HepG2 (cell line): ENCODE data around the gene ZNF747. TPM values are rescaled to one million over a fixed set of nuclear protein-coding genes. Genes with fewer than 3 reads are reported as not detected.

ENCODE experiments used
- ARNT ChIP-seq: fragments of 450-650 bp; IDR thresholded peaks from 2 replicates; pipeline ENCODE4 v1.6.1; 2017
- CENPT ChIP-seq: sonication (generic); formaldehyde crosslinking; IDR thresholded peaks from 2 replicates; pipeline ENCODE4 v1.8.0; 2022; ENCODE audit warnings: low read depth, mild to moderate bottlenecking, moderate library complexity, missing genetic modification reagents
- CERS6 ChIP-seq: sonication (generic); formaldehyde crosslinking; IDR thresholded peaks from 2 replicates; pipeline ENCODE4 v1.5.0; 2020; ENCODE audit warnings: missing genetic modification reagents
- HNRNPH1 ChIP-seq: fragments of 200-400 bp; formaldehyde crosslinking; optimal IDR thresholded peaks from 2 replicates; pipeline ENCODE3; 2017; ENCODE audit warnings: mild to moderate bottlenecking, low read depth, low read length
- KDM4B ChIP-seq: sonication (generic); formaldehyde crosslinking; IDR thresholded peaks from 2 replicates; pipeline ENCODE4 v1.4.0; 2020; ENCODE audit warnings: missing genetic modification reagents
- MNT ChIP-seq: fragments of 450-650 bp; IDR thresholded peaks from 2 replicates; pipeline ENCODE4 v1.6.1; 2016
- PHF5A ChIP-seq: IDR thresholded peaks from one replicate; pipeline ENCODE4 v1.6.1; 2018; ENCODE audit warnings: low read depth, missing genetic modification reagents; ENCODE audit not compliant: unreplicated experiment
- PRDM4 ChIP-seq: sonication (generic); formaldehyde crosslinking; IDR thresholded peaks from 2 replicates; pipeline ENCODE4 v1.9.0; 2021; ENCODE audit warnings: missing genetic modification reagents, borderline replicate concordance
- ZBTB14 ChIP-seq: sonication (generic); formaldehyde crosslinking; IDR thresholded peaks from 2 replicates; pipeline ENCODE4 v1.4.0; 2020; ENCODE audit warnings: missing genetic modification reagents
- ZBTB38 ChIP-seq: sonication (generic); formaldehyde crosslinking; IDR thresholded peaks from 2 replicates; pipeline ENCODE4 v1.5.1; 2020; ENCODE audit warnings: mild to moderate bottlenecking, missing genetic modification reagents
- ZKSCAN1 ChIP-seq: fragments of 150-350 bp; IDR thresholded peaks from 2 replicates; pipeline ENCODE4 v1.6.1; 2014; ENCODE audit warnings: low read length
- ZNF124 ChIP-seq: sonication (generic); formaldehyde crosslinking; IDR thresholded peaks from 2 replicates; pipeline ENCODE4 v1.4.0; 2020; ENCODE audit warnings: missing genetic modification reagents
- ZNF20 ChIP-seq: sonication (generic); formaldehyde crosslinking; IDR thresholded peaks from 2 replicates; pipeline ENCODE4 v1.4.0; 2020; ENCODE audit warnings: mild to moderate bottlenecking, moderate library complexity, missing genetic modification reagents
- ZNF235 ChIP-seq: sonication (generic); formaldehyde crosslinking; IDR thresholded peaks from 2 replicates; pipeline ENCODE4 v1.8.1; 2023; ENCODE audit warnings: mild to moderate bottlenecking, missing genetic modification reagents, borderline replicate concordance
- ZNF260 ChIP-seq: sonication (generic); formaldehyde crosslinking; IDR thresholded peaks from 2 replicates; pipeline ENCODE4 v1.4.0; 2020; ENCODE audit warnings: missing genetic modification reagents, low read depth, mild to moderate bottlenecking, borderline replicate concordance
- ZNF317 ChIP-seq: sonication (generic); formaldehyde crosslinking; IDR thresholded peaks from 2 replicates; pipeline ENCODE4 v1.5.0; 2020; ENCODE audit warnings: mild to moderate bottlenecking, missing genetic modification reagents
- ZNF431 ChIP-seq: sonication (generic); formaldehyde crosslinking; IDR thresholded peaks from 2 replicates; pipeline ENCODE4 v1.9.0; 2022; ENCODE audit warnings: missing genetic modification reagents, low read depth, mild to moderate bottlenecking, borderline replicate concordance
- ZNF484 ChIP-seq: sonication (generic); formaldehyde crosslinking; IDR thresholded peaks from 2 replicates; pipeline ENCODE4 v1.5.1; 2020; ENCODE audit warnings: mild to moderate bottlenecking, low read depth, missing genetic modification reagents, borderline replicate concordance
- ZNF576 ChIP-seq: sonication (generic); formaldehyde crosslinking; IDR thresholded peaks from 2 replicates; pipeline ENCODE4 v1.4.0; 2020; ENCODE audit warnings: mild to moderate bottlenecking, missing genetic modification reagents
- ZNF597 ChIP-seq: sonication (generic); formaldehyde crosslinking; IDR thresholded peaks from 2 replicates; pipeline ENCODE4 v1.5.0; 2020; ENCODE audit warnings: missing genetic modification reagents
- ZNF772 ChIP-seq: sonication (generic); formaldehyde crosslinking; IDR thresholded peaks from 2 replicates; pipeline ENCODE4 v1.5.0; 2020; ENCODE audit warnings: mild to moderate bottlenecking, missing genetic modification reagents
- ZNF788 ChIP-seq: sonication (generic); formaldehyde crosslinking; IDR thresholded peaks from 2 replicates; pipeline ENCODE4 v1.5.0; 2020; ENCODE audit warnings: mild to moderate bottlenecking, missing genetic modification reagents, borderline replicate concordance
- polyA plus RNA-seq, 8 experiments: library from polyadenylated mRNA; depleted of rRNA in 3 of 8; stranded (reverse) in 7 of 8; unstranded in 1 of 8; fragments of >200 nt; fragmentation: Illumina TruSeq in 4 of 8; extraction: Trizol in 4 of 8; gene quantifications; 2 replicates each; pipeline versions ENCODE4 v1.2.1 to v1.2.3, GENCODE V29; 2011 to 2016; ENCODE audit warnings: low read depth in 4 of 8, missing spikeins in 1 of 8, mixed read lengths in 1 of 8; ENCODE audit not compliant: insufficient read depth in 1 of 8
- total RNA-seq, 5 experiments: library from RNA; depleted of rRNA; stranded (reverse); fragments of >200 nt; fragmentation: Illumina TruSeq; extraction: Trizol; gene quantifications; 2 replicates each; pipeline ENCODE4 v1.2.3, GENCODE V29; 2016; ENCODE audit warnings: low read depth in 1 of 5

ZNF747 gene
- total and polyA plus RNA-seq, 2 of the 13 experiments (the other 11 are each of a cell fraction or from before 2014, with no cell fraction given): 7.2 to 10.2 TPM

GRCh38 chr16:30557957-30558788 lies 23.5 kb upstream of the ZNF747 start, which contains the start of gene ZNF764 (continued):
- TF ChIP-seq MNT (peak; percentile 64), ZNF235 (CRISPR knock-in tag) (peak; percentile 84; the same call in 1 of the 2 replicates), PRDM4 (CRISPR knock-in tag) (no peak), PHF5A (CRISPR knock-in tag) (no peak), ZNF597 (CRISPR knock-in tag) (no peak), ZNF20 (CRISPR knock-in tag) (peak; percentile 95; the same call in 1 of the 2 replicates), ZNF788 (CRISPR knock-in tag) (peak; percentile 29), ZNF317 (CRISPR knock-in tag) (peak; percentile 92), CERS6 (CRISPR knock-in tag) (no peak), ZNF431 (CRISPR knock-in tag) (peak; percentile 54; the same call in 1 of the 2 replicates), ZBTB38 (CRISPR knock-in tag) (peak; percentile 63; the same call in 1 of the 2 replicates), ARNT (no peak), ZNF484 (CRISPR knock-in tag) (peak; percentile 52; the same call in 1 of the 2 replicates), ZNF772 (CRISPR knock-in tag) (peak; percentile 49), ZNF576 (CRISPR knock-in tag) (peak; percentile 56; the same call in 1 of the 2 replicates), ZBTB14 (CRISPR knock-in tag) (peak; percentile 18; the same call in 1 of the 2 replicates), ZNF124 (CRISPR knock-in tag) (peak; percentile 76), ZNF260 (CRISPR knock-in tag) (no peak), HNRNPH1 (no peak), ZKSCAN1 (no peak), CENPT (no peak), KDM4B (CRISPR knock-in tag) (peak; percentile 49; the same call in 1 of the 2 replicates)
